AML-193 (cell line): ENCODE results near the gene DIABLO.
"Not testable (repeated sequence)": the region's sequence is repeated elsewhere in the genome, so short reads cannot be mapped to it uniquely, and the experiment has no call there.

Experiments
- DNase-seq, 2 experiments: peaks; one replicate each; lab custom pipeline; 2025; lab: John Stamatoyannopoulos, UW

DIABLO gene

DNA sequence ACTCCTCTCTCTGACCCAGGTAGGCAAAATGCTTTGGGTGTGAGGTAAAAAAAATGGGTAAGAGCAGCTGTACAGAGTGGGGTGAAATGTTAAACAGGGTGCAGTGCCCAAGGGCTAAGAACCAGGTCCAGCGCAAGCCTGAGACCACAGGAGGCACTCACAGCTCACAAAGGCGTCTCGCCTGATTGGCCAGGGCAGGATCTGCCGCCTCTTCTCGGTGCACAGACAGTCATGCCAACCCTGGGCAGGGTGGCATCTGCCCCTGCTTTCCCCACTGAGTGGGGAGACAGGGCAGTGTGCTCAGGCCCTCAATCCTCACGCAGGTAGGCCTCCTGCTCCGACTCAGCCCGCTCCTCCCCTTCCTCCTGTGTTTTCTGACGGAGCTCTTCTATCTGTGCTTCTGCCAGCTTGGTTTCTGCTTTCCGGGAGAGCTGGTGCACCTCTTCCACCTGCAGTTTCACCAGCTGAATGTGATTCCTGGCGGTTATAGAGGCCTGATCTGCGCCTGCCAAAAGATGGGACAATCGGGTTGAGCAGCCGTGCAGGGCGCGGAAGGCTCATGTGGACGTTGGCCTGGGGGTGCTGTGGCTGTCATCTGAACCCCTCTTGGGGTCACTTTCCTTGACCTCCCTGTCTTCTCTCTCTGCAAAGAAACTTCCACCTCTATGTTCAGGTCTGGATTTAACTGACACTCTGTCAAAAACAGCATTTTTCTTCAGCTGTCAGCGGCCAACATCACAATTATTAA is 17.6 kb downstream of the DIABLO start:
- no peak for DNase-seq

GRCh38 chr12:122207391-122207790 is 18.5 kb downstream of the DIABLO start:
- no peak for DNase-seq

- no peak for DNase-seq
Observed at GRCh38 chr12:122206976-122207375, 18.9 kb downstream of the DIABLO start.

- DNase-seq = no peak
Observed at GRCh38 chr12:122206111-122206881, 19.6 kb downstream of the DIABLO start.

- no peak for DNase-seq
Observed at GRCh38 chr12:122205053-122205925, 20.6 kb downstream of the DIABLO start.

DNA sequence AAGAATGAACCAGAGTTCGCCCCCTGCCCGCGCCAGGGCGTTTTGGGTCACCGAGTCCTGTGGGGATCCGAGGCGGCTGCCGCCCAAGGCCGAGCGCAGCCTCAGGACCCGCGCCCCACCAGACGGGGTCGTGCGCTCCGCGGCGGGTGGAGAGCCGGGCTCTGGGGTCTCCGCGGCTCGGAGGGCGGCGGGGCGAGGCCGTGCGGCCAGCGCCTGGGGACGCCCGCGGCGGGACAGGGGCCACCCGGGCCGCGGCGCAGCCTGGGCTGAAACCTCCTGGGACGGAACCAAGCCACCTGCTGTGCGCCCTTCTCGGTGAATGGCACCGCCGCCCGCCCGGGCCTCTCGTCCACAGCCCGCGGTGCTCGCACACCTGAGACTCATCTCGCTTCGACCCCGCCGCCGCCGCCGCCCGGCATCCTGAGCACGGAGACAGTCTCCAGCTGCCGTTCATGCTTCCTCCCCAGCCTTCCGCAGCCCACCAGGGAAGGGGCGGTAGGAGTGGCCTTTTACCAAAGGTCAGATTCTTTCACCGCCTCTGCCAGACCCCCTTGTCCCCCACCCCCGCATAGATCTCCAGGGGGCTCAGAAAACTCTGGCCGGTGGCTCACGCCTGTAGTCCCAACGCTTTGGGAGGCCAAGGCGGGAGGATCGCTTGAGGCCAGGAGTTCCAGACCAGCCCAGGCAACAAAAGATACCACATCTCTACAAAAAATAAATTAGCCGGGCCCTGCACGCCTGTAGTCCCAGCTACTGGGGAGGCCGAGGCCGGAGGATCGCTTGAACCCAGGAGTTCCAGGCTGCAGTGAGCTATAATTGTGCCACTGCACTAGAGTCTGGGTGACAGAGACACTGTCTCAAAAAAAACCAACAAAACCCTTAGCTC is 21.4 kb downstream of the DIABLO start:
- no peak for DNase-seq

GRCh38 chr12:122203301-122204166 is 22.3 kb downstream of the DIABLO start, which contains the start of gene B3GNT4:
TSS of gene B3GNT4 (plus strand) at chr12:122203709. CDS start at chr12:122204619, 910 bp downstream.
- no peak for DNase-seq

DNA sequence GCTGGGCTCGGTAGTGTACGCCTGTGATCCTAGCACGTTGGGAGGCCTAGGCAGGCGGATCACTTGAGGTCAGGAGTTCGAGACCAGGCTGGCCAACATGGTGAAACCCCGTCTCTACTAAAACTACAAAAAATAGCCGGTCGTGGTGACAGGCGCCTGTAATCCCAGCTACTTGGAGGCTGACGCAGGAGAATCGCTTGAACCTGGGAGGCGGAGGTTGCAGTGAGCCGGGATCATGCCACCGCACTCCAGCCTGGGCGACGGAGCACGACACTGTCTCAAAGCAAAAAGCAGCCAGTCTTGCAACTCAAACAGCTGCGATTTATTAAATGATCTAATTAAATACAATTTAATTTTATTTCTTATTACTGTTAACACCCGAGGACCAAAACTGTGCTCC is 23.0 kb downstream of the DIABLO start:
- DNase-seq = not testable (repeated sequence)

- DNase-seq = no peak
Observed at GRCh38 chr12:122202017-122202416, 23.8 kb downstream of the DIABLO start.

DNA sequence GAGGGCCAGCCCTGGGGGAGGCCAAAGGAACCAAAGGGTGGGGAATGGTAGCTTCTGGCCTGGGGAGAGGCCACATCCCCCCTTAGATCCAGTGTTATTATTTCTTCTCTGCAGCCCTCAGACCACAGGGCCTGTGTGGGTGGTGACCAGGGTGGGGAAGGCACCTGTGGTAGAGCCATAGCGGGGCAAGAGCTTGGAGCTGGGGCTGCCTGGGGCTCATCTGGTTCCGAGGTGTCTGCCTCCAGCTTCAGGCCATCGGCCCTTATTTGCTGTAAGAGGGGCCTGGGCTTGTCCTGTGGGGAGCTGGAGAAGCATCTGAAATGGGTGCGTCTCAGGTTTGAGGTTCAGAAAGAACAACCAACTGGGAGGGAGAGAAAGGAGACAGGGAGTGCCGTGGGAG is 24.5 kb downstream of the DIABLO start:
- no peak for DNase-seq

DNA sequence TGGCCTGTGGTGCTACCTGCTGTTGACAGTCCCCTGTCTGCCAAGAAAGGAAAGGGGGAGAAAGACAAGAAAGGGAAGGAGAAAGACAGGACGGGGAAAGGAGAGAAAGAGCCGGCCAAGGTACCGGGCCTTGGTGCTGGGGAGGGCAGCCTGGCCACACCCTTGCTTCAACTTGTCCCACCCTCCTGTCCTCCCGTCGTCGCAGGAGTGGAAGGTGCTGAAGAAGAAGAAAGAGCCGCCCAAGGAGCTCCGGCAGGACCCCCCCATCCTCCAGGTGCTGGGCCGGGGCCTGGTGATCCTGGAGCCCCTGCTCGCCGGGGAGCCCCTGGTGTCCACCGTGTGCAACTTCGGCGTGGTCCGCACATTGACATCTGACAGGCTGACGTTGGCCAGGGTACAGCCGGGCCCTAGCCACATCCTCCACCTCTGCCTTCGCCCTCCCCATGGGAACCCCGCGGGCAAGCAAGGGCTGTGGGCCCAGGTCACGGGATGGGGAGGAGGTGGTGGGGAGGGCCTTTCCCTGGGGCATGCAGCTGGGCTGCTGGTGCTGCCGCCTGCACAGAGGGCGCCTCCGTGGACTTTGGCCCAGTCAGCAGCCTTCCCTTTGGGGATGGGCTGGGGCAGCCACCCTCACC is 25.2 kb downstream of the DIABLO start:
- DNase-seq = no peak

- no peak for DNase-seq
Observed at GRCh38 chr12:122199484-122200355, 26.1 kb downstream of the DIABLO start.

DNA sequence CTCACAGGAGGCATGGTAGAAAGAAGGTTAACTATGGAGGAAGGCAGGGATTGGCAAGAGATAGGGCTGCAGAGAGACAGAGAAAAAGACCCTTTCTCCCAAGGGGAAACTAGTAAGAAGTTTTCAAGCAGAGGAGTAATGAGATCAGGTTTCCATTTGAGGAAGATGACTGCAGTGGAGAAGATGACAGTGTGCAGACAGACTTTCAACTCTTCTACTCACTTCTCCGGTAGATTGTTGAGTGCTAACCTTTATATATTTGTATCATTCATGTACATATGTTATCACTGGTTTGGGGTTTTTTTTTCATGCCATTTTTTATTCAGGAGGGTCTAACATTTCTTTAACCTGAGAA is 28.3 kb downstream of the DIABLO start:
- no peak for DNase-seq

DNA sequence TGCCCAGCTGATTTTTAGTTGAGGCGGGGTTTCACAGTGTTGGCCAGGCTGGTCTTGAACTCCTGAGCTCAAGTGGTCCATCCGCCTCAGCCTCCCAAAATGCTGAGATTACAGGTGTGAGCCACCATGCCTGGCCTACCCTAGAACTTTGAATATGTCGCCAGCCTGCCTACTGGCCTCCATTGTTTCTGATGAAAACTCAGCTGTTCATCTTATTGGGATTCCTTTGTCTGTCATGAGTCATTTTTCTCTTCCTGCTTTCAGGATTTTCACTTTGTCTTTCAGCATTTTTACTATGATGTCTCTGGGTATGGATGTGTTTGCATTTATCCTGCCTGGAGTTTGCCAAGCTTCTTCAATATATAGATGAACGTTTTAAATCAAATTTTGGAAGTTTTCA is 30.4 kb downstream of the DIABLO start:
- no peak for DNase-seq

GRCh38 chr12:122194804-122195203 is 31.0 kb downstream of the DIABLO start:
- DNase-seq = no peak

DNA sequence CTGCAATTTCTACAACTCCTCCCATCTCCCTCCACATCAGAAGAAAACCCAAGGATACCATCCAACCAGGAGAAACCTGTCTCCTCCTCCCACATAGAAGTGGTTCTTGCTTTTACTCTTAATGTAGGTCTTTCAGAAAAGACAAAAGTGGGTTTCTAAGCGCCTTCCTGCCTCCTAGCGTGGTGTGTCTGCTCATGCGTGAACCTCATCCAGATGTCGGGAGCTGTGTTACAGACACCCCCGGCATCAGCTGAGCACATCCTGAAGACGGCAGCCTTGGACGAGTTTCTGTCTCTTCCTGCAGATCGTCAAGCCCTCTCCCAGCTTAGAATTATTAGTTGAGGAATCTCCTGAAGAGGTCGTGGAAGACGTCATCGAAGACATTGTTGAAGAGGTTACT is 33.4 kb downstream of the DIABLO start:
- DNase-seq = no peak

- peak; percentile 24 to 46 for DNase-seq
Observed at GRCh38 chr12:122190842-122191668, 34.8 kb downstream of the DIABLO start.
